Fibroblast of the aortic adventitia (primary cell): ENCODE measurements around the gene MICU1. TPM values are rescaled to one million over a fixed set of nuclear protein-coding genes. Genes with fewer than 3 reads are reported as not detected.
"Not testable (repeated sequence)": the region's sequence is repeated elsewhere in the genome, so short reads cannot be mapped to it uniquely, and the experiment has no call there.

Source experiments
- DNase-seq: peaks from one replicate; pipeline ENCODE4 v3.0.0-alpha.2; 2010; ENCODE audit warnings: low read depth
- H3K4me3 ChIP-seq: 2 replicates; pipeline ENCODE4 v1.5.1; 2011; ENCODE audit warnings: low read depth, mild to moderate bottlenecking, control low read depth, low read length, moderate library complexity
- CTCF ChIP-seq: IDR thresholded peaks from 2 replicates; pipeline ENCODE4 v1.5.1; 2011; ENCODE audit warnings: mild to moderate bottlenecking, low read length, control low read depth, inconsistent platforms; ENCODE audit not compliant: insufficient read depth
- total RNA-seq: library from RNA; depleted of rRNA; stranded (reverse); fragments of >200 nt; gene quantifications from 2 replicates; pipeline ENCODE4 v1.2.3, GENCODE V29; 2012; ENCODE audit warnings: low replicate concordance

MICU1 gene
- 58.3 and 65.3 TPM in 2 replicates for total RNA-seq

- TF ChIP-seq CTCF, result no peak
- H3K4me3 ChIP-seq, result peak within 1 kb of the TSS; percentile 98
- peak; percentile 92 for DNase-seq
These were observed at the start of gene MICU1 for GRCh38 chr10:72625608-72626443. Gene MICU1 (minus strand): TSS chr10:72626079. CDS start chr10:72566793, 59,286 bp downstream.

- DNase-seq, H3K4me3 ChIP-seq: not testable (repeated sequence)
These were observed 48.3 kb upstream of the MICU1 start for GRCh38 chr10:72674174-72674573.

- TF ChIP-seq CTCF, result no peak
- DNase-seq, result no peak
- no peak overlapping the region for H3K4me3 ChIP-seq
These were observed 47.4 kb upstream of the MICU1 start for GRCh38 chr10:72673280-72673679.

- no peak for TF ChIP-seq CTCF
- DNase-seq, result no peak
- no peak overlapping the region for H3K4me3 ChIP-seq
These were observed 41.5 kb upstream of the MICU1 start for GRCh38 chr10:72667207-72667864.

- peak; percentile 32 for DNase-seq
- no peak for TF ChIP-seq CTCF
- no peak overlapping the region for H3K4me3 ChIP-seq
These were observed 40.0 kb upstream of the MICU1 start for GRCh38 chr10:72665925-72666324.

- DNase-seq, result no peak
- no peak overlapping the region for H3K4me3 ChIP-seq
- no peak for TF ChIP-seq CTCF
These were observed 38.1 kb upstream of the MICU1 start for GRCh38 chr10:72663971-72664370.

GRCh38 chr10:72661431-72661830 is 35.6 kb upstream of the MICU1 start:
- H3K4me3 ChIP-seq, result no peak overlapping the region
- DNase-seq, result no peak
- TF ChIP-seq CTCF, result no peak
